ENCODE data around the gene RHOT2. TPM values are rescaled to one million over a fixed set of nuclear protein-coding genes. Genes with fewer than 3 reads are reported as not detected.

The RHOT2 gene
- total RNA-seq, 1 experiment from 2014 or later: 98.5 TPM

DNA sequence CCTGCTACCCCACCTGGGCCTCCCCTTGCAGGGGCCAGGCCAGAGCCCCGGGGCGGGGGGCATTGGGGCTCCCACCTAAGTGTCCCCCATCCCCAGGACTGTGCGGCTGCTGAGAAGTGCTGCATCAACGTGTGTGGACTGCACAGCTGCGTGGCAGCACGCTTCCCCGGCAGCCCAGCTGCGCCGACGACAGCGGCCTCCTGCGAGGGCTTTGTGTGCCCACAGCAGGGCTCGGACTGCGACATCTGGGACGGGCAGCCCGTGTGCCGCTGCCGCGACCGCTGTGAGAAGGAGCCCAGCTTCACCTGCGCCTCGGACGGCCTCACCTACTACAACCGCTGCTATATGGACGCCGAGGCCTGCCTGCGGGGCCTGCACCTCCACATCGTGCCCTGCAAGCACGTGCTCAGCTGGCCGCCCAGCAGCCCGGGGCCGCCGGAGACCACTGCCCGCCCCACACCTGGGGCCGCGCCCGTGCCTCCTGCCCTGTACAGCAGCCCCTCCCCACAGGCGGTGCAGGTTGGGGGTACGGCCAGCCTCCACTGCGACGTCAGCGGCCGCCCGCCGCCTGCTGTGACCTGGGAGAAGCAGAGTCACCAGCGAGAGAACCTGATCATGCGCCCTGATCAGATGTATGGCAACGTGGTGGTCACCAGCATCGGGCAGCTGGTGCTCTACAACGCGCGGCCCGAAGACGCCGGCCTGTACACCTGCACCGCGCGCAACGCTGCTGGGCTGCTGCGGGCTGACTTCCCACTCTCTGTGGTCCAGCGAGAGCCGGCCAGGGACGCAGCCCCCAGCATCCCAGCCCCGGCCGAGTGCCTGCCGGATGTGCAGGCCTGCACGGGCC, 35.2 kb upstream of the RHOT2 start:
- no peak overlapping the region for H3K27ac ChIP-seq (ENCODE audit: low read depth, low read length)
- BruUV-seq (replicated peaks): no TSS peak
- H3K9ac ChIP-seq (ENCODE audit: low read length): no peak overlapping the region
- intact Hi-C loops (cut with micrococcal nuclease): no loop called here
- H3K4me1 ChIP-seq (ENCODE audit: control insufficient read depth in 1 of 2, insufficient read depth in 2 of 2, low read length in 2 of 2): peaks cover 11 to 25% of the 10 kb centered on the region in 2 experiments
- peaks cover 15% of the 10 kb centered on the region; the same call in 1 of the 2 replicates for H3K79me2 ChIP-seq (ENCODE audit: insufficient read depth, low read length)
- H4K20me1 ChIP-seq (ENCODE audit: insufficient read depth): no peaks in the 10 kb centered on the region
- TF ChIP-seq YY1 (IDR thresholded peaks at IDR 0.05; ENCODE audit: extremely low read depth, insufficient replicate concordance, low read depth, low read length) (no peak), ZNF274 (IDR thresholded peaks at IDR 0.05; ENCODE audit: low read depth, low read length) (no peak), POLR2AphosphoS5 (IDR thresholded peaks at IDR 0.05; ENCODE audit: low read depth, low read length) (no peak), CEBPB (IDR thresholded peaks at IDR 0.05; ENCODE audit: low read depth) (no peak), SIN3A (IDR thresholded peaks at IDR 0.05; ENCODE audit: low read depth) (no peak), ELF1 (IDR thresholded peaks at IDR 0.05; ENCODE audit: borderline replicate concordance, low read depth) (no peak), EZH2phosphoT487 (IDR thresholded peaks at IDR 0.05; ENCODE audit: borderline replicate concordance) (no peak), CBX3 (IDR thresholded peaks at IDR 0.05; ENCODE audit: low read depth) (no peak), FOSL1 (IDR thresholded peaks at IDR 0.05; ENCODE audit: low read depth) (no peak), TCF7L2 (IDR thresholded peaks at IDR 0.05; ENCODE audit: borderline replicate concordance, extremely low read depth, insufficient read depth, insufficient read length) (no peak), SP1 (IDR thresholded peaks at IDR 0.05; ENCODE audit: low read depth) (no peak), EGR1 (IDR thresholded peaks at IDR 0.05; ENCODE audit: low read depth) (no peak), RAD21 (IDR thresholded peaks at IDR 0.05; ENCODE audit: low read depth) (no peak)
- TF ChIP-seq, protein P1, sequence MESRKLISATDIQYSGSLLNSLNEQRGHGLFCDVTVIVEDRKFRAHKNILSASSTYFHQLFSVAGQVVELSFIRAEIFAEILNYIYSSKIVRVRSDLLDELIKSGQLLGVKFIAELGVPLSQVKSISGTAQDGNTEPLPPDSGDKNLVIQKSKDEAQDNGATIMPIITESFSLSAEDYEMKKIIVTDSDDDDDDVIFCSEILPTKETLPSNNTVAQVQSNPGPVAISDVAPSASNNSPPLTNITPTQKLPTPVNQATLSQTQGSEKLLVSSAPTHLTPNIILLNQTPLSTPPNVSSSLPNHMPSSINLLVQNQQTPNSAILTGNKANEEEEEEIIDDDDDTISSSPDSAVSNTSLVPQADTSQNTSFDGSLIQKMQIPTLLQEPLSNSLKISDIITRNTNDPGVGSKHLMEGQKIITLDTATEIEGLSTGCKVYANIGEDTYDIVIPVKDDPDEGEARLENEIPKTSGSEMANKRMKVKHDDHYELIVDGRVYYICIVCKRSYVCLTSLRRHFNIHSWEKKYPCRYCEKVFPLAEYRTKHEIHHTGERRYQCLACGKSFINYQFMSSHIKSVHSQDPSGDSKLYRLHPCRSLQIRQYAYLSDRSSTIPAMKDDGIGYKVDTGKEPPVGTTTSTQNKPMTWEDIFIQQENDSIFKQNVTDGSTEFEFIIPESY (IDR thresholded peaks at IDR 0.05; ENCODE audit: extremely low read depth, insufficient replicate concordance, low read length): no peak
- TF ChIP-seq, protein P2, sequence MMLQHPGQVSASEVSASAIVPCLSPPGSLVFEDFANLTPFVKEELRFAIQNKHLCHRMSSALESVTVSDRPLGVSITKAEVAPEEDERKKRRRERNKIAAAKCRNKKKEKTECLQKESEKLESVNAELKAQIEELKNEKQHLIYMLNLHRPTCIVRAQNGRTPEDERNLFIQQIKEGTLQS (IDR thresholded peaks at IDR 0.05): no peak
- TF ChIP-seq, protein P3, sequence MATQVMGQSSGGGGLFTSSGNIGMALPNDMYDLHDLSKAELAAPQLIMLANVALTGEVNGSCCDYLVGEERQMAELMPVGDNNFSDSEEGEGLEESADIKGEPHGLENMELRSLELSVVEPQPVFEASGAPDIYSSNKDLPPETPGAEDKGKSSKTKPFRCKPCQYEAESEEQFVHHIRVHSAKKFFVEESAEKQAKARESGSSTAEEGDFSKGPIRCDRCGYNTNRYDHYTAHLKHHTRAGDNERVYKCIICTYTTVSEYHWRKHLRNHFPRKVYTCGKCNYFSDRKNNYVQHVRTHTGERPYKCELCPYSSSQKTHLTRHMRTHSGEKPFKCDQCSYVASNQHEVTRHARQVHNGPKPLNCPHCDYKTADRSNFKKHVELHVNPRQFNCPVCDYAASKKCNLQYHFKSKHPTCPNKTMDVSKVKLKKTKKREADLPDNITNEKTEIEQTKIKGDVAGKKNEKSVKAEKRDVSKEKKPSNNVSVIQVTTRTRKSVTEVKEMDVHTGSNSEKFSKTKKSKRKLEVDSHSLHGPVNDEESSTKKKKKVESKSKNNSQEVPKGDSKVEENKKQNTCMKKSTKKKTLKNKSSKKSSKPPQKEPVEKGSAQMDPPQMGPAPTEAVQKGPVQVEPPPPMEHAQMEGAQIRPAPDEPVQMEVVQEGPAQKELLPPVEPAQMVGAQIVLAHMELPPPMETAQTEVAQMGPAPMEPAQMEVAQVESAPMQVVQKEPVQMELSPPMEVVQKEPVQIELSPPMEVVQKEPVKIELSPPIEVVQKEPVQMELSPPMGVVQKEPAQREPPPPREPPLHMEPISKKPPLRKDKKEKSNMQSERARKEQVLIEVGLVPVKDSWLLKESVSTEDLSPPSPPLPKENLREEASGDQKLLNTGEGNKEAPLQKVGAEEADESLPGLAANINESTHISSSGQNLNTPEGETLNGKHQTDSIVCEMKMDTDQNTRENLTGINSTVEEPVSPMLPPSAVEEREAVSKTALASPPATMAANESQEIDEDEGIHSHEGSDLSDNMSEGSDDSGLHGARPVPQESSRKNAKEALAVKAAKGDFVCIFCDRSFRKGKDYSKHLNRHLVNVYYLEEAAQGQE (IDR thresholded peaks at IDR 0.05; ENCODE audit: low read depth): no peak
- TF ChIP-seq, protein P4, sequence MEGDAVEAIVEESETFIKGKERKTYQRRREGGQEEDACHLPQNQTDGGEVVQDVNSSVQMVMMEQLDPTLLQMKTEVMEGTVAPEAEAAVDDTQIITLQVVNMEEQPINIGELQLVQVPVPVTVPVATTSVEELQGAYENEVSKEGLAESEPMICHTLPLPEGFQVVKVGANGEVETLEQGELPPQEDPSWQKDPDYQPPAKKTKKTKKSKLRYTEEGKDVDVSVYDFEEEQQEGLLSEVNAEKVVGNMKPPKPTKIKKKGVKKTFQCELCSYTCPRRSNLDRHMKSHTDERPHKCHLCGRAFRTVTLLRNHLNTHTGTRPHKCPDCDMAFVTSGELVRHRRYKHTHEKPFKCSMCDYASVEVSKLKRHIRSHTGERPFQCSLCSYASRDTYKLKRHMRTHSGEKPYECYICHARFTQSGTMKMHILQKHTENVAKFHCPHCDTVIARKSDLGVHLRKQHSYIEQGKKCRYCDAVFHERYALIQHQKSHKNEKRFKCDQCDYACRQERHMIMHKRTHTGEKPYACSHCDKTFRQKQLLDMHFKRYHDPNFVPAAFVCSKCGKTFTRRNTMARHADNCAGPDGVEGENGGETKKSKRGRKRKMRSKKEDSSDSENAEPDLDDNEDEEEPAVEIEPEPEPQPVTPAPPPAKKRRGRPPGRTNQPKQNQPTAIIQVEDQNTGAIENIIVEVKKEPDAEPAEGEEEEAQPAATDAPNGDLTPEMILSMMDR (IDR thresholded peaks at IDR 0.05 in 2 of 3, conservative IDR thresholded peaks at IDR 0.05 in 1 of 3; ENCODE audit: borderline replicate concordance in 1 of 3, insufficient read depth in 1 of 3, low read depth in 2 of 3, low read length in 2 of 3): no peak
- CTCF ChIA-PET: no interaction called here
- no peak overlapping the region for H2AFZ ChIP-seq (ENCODE audit: low read depth, low read length, poor library complexity, severe bottlenecking)
- DNase-seq (ENCODE audit: low read depth, low spot score): no peak
- H3K27me3 ChIP-seq (ENCODE audit: insufficient read depth, low read length): no peaks in the 10 kb centered on the region
- no peaks in the 10 kb centered on the region for H3K9me2 ChIP-seq (ENCODE audit: insufficient read depth)
- RAD21 ChIA-PET (ENCODE audit: low non-redundant PET in 1 of 2, low total read pairs in 2 of 2, uncharacterized antibody in 2 of 2, unreplicated experiment in 2 of 2): no interaction called here
- ATAC-seq: no peak
- H3K9me3 ChIP-seq (ENCODE audit: control insufficient read depth in 1 of 2, insufficient read depth in 1 of 2, low read depth in 1 of 2, low read length in 2 of 2): no peaks in the 10 kb centered on the region
- no peak overlapping the region for H3K4me2 ChIP-seq (ENCODE audit: low read length)
- POLR2A ChIA-PET: no interaction called here
- no peak overlapping the region for H3K4me3 ChIP-seq (replicated peaks in 1 of 2; ENCODE audit: low read depth in 1 of 2, low read length in 2 of 2)
- no peaks in the 10 kb centered on the region for H3K36me3 ChIP-seq (ENCODE audit: control insufficient read depth in 1 of 2, insufficient read depth in 2 of 2, low read length in 2 of 2)

All from HCT116 (cell line).